Measurements from ENCODE around the gene SYNGR2. TPM values are rescaled to one million over a fixed set of nuclear protein-coding genes. Genes with fewer than 3 reads are reported as not detected.

The SYNGR2 gene
- total RNA-seq, 1 donor from 2014 or later, result 115 TPM

DNA sequence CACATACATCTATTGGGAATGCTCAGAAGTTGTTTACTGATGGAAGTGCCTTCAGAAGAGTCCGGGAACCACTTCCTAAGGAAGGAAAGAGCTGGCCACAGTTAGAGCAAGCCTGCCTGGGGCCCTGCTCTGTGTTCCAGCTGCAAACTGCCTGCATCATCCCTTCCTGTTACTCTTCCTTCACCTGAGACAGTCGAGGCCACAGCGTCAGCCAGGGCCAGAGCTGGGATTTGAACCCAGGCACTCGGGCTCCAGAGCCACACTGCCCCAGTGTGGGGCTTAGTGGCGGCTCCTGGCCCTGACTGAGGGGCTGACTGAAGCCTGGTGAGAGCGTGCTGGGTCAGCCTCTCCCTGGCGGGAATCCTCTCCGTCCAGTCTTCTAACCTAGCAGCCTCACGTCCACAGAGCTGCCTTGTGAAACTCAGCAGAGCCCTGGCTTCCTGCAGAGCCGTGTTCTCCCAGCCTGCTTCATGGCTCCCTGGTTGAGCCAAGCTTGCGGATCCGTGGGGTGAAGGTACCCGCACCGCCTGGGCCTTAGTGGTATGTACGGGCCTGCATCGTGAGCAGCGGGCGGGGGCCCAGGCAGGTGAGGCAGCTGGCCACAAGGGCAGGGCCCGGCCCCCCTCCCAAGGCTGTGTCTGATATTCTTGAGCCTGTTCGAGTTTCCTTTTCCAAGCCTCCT lies 26.8 kb upstream of the SYNGR2 start:
- DNase-seq (ENCODE audit: low spot score in 2 of 2), result no peak
- Histone ChIP-seq H3K9me3 (no peaks in the 10 kb centered on the region), H3K27me3 (no peaks in the 10 kb centered on the region), H3K27ac (no peak overlapping the region), H3K36me3 (no peaks in the 10 kb centered on the region), H3K4me1 (peaks cover 3 to 8% of the 10 kb centered on the region in 2 donors), H3K4me3 (no peak overlapping the region)
- TF ChIP-seq, protein P1, sequence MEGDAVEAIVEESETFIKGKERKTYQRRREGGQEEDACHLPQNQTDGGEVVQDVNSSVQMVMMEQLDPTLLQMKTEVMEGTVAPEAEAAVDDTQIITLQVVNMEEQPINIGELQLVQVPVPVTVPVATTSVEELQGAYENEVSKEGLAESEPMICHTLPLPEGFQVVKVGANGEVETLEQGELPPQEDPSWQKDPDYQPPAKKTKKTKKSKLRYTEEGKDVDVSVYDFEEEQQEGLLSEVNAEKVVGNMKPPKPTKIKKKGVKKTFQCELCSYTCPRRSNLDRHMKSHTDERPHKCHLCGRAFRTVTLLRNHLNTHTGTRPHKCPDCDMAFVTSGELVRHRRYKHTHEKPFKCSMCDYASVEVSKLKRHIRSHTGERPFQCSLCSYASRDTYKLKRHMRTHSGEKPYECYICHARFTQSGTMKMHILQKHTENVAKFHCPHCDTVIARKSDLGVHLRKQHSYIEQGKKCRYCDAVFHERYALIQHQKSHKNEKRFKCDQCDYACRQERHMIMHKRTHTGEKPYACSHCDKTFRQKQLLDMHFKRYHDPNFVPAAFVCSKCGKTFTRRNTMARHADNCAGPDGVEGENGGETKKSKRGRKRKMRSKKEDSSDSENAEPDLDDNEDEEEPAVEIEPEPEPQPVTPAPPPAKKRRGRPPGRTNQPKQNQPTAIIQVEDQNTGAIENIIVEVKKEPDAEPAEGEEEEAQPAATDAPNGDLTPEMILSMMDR (IDR thresholded peaks at IDR 0.05), result no peak
- intact Hi-C loops (cut with DNase I), result no loop called here

DNA sequence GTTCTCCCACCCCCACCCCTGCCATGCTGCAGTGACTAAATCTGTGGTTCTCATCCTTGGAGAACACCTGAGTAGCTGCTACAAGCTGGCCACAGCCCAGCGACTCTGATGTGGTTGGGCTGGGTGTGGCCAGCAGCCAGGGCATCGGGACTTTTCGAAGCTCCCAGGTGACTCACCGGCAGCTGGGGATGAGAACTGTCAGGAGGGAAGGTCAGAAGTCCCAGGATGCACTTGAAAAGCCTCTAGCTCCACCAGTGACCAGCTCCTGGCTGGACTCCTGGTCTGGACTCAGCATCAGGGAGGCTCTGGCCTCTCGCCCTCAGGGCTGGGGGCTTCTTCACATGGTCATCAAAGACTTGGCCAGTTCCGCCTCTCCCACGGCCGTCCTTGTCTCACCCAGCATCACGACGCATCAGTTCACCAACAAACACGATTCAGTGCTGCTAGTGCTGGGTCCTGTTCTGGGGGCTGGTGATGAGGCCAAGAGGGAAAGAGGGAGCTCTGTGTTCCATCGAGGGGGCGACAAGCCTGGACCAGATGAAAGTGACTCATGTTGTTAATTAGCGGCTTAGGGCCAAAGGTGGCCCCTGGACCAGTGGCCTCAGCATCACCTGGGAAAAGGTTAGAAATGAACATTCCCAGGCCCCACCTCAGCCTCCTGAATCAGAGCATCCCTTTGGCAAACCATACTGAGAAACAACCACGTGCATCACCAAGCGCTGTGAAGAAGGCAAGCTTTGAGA lies 26.1 kb upstream of the SYNGR2 start:
- Histone ChIP-seq H3K27me3 (no peaks in the 10 kb centered on the region), H3K27ac (no peak overlapping the region), H3K4me3 (no peak overlapping the region), H3K36me3 (no peaks in the 10 kb centered on the region), H3K9me3 (no peaks in the 10 kb centered on the region), H3K4me1 (peaks cover 3 to 8% of the 10 kb centered on the region in 2 donors)
- intact Hi-C loops (cut with DNase I), result no loop called here
- TF ChIP-seq, protein P1 (IDR thresholded peaks at IDR 0.05), result no peak
- no peak for DNase-seq (ENCODE audit: low spot score in 2 of 2)

DNA sequence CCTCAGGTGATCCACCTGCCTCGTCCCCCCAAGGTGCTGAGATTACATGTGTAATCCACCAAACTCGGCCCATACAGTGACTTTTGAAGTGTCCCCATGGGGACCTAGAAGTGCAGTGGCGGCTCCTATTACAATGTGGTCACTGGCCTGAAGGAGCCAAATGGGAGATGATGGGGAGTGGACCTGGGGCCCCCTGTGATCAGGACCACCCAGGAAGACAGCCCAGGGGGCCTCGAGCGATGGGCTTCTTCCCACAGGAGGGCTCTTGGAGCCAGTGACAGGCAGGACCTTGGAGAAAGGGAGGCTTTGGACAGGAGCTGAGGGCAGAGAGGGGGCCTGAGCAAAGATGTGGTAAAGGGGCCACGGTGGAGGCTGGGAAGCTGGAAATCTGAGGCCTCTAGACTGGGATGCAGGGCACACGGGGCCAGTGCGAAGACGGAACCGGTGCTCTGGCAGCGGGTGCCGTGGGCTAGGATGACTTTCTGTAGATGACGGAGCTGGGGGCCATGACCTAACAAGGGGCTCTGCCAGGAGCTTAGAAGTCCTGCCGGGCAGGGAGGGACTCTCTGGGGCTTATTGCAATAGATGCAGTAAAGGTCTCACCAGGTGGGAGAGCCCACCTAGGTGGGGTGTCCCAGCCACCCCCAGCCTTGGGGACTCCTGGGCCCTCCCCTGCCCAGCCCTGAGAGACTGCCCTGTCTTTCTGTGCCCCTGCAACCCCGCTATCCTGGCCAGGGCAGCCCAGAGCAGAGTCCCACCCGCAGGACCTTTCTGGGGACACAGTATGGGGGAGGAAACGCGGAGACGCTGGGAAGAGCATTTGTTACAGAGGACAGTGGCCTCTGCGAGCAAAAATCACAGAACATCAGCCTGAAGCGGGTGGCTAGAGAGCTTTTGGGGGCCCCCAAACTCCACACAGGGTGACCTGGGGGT lies 24.9 kb upstream of the SYNGR2 start:
- Histone ChIP-seq H3K4me3 (no peak overlapping the region), H3K36me3 (no peaks in the 10 kb centered on the region), H3K27ac (no peak overlapping the region), H3K9me3 (no peaks in the 10 kb centered on the region), H3K27me3 (no peaks in the 10 kb centered on the region), H3K4me1 (peaks cover 3 to 8% of the 10 kb centered on the region in 2 donors)
- DNase-seq (ENCODE audit: low spot score in 2 of 2), result no peak
- intact Hi-C loops (cut with DNase I), result no loop called here
- TF ChIP-seq, protein P1 (IDR thresholded peaks at IDR 0.05), result no peak

DNA sequence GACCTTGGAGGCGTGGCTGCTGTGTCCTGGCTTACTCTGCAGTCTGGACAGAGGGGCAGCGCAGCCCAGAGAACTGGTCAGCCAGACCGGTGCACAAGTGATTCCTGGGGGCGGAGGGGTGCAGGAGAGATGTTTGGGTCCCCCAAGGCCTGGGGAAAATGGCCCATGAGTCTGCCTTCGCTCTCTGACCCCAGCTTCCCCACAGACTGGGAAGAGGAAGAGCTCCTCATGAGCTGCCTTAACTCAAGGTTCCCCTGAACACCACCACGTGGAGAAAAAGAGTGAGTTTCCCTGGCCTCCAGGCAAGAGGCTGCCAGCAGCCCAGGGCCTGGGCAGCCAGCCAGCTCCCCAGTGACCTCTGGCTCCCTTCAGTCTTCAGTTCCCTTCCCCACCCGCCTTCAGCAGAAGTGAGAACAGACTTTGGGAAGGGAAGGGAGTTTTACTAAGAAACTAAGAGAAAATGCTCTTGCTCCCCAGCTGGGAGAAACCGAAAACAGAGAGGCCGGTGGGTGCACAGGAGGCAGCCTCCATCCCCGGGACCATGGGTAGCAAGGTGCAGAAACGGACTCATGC lies 24.1 kb upstream of the SYNGR2 start:
- TF ChIP-seq, protein P1 (IDR thresholded peaks at IDR 0.05), result no peak
- intact Hi-C loops (cut with DNase I), result no loop called here
- Histone ChIP-seq H3K4me1 (peaks cover 3 to 8% of the 10 kb centered on the region in 2 donors), H3K27me3 (no peaks in the 10 kb centered on the region), H3K27ac (peak overlapping the region in 1 of 2 donors; percentile 18), H3K9me3 (no peaks in the 10 kb centered on the region), H3K4me3 (no peak overlapping the region), H3K36me3 (no peaks in the 10 kb centered on the region)
- DNase-seq (ENCODE audit: low spot score in 2 of 2), result peak; percentile 40 to 84
